M059J (cell line): ENCODE measurements around the gene ZNF532. TPM values are rescaled to one million over a fixed set of nuclear protein-coding genes. Genes with fewer than 3 reads are reported as not detected.
"Not testable (repeated sequence)": the region's sequence is repeated elsewhere in the genome, so short reads cannot be mapped to it uniquely, and the experiment has no call there.

Source experiments
- DNase-seq: peaks from one replicate; pipeline ENCODE4 v3.0.0-alpha.2; 2012; ENCODE audit warnings: low read depth
- total RNA-seq: library from RNA; depleted of rRNA; stranded (reverse); fragments of >200 nt; shearing (Covaris generic); gene quantifications from 2 replicates; pipeline ENCODE4 v1.2.3, GENCODE V29; 2014

ZNF532 gene
- total RNA-seq, 1 experiment from 2014 or later = 60.9 TPM

- peak; percentile 91 for DNase-seq
Observed at GRCh38 chr18:59008302-59008974, 143.8 kb downstream of the ZNF532 start.

- peak; percentile 34 for DNase-seq
Observed at GRCh38 chr18:59009846-59010245, 145.2 kb downstream of the ZNF532 start.

- DNase-seq = no peak
Observed at GRCh38 chr18:59011289-59011688, 146.6 kb downstream of the ZNF532 start.

GRCh38 chr18:59011786-59012185, 147.1 kb downstream of the ZNF532 start:
- no peak for DNase-seq

- DNase-seq = peak; percentile 79
Observed at GRCh38 chr18:59012815-59013705, 148.4 kb downstream of the ZNF532 start.

GRCh38 chr18:59013744-59014143, 149.1 kb downstream of the ZNF532 start:
- no peak for DNase-seq

GRCh38 chr18:59015531-59016152, 151.0 kb downstream of the ZNF532 start:
- no peak for DNase-seq

- no peak for DNase-seq
Observed at GRCh38 chr18:59021500-59021899, 156.8 kb downstream of the ZNF532 start.

GRCh38 chr18:59022167-59022945, 157.7 kb downstream of the ZNF532 start:
- no peak for DNase-seq

- DNase-seq = peak; percentile 35
Observed at GRCh38 chr18:59024829-59025228, 160.2 kb downstream of the ZNF532 start.

GRCh38 chr18:59025532-59025931, 160.9 kb downstream of the ZNF532 start:
- not testable (repeated sequence) for DNase-seq

- DNase-seq = no peak
Observed at GRCh38 chr18:59026364-59026763, 161.7 kb downstream of the ZNF532 start.

GRCh38 chr18:59026831-59027410, 162.2 kb downstream of the ZNF532 start:
- DNase-seq = no peak

GRCh38 chr18:59029663-59030429, 165.2 kb downstream of the ZNF532 start:
- no peak for DNase-seq

GRCh38 chr18:59032308-59032707, 167.6 kb downstream of the ZNF532 start:
- no peak for DNase-seq

- DNase-seq = no peak
Observed at GRCh38 chr18:59033359-59033758, 168.7 kb downstream of the ZNF532 start.

GRCh38 chr18:59033974-59034373, 169.3 kb downstream of the ZNF532 start:
- DNase-seq = no peak

GRCh38 chr18:59035591-59035990, 170.9 kb downstream of the ZNF532 start:
- DNase-seq = no peak
